ENCODE results near the gene RPL13. TPM values are rescaled to one million over a fixed set of nuclear protein-coding genes. Genes with fewer than 3 reads are reported as not detected.

RPL13 gene
- total RNA-seq, 1 donor from 2014 or later: 1,718 TPM

Other genes with a start within 250 kb of the RPL13 start
- 120 TPM for gene ANKRD11, start 70.1 kb upstream of the RPL13 start, total RNA-seq
- gene SPG7, start 52.3 kb upstream of the RPL13 start, total RNA-seq: 90.0 TPM
- gene CPNE7, start 15.1 kb downstream of the RPL13 start, total RNA-seq: 1.3 TPM
- gene DPEP1, start 53.0 kb downstream of the RPL13 start, total RNA-seq: 0.51 TPM
- 64.3 TPM for gene CHMP1A, start 97.0 kb downstream of the RPL13 start, total RNA-seq
- gene SPATA33, start 97.2 kb downstream of the RPL13 start, total RNA-seq: 4.6 TPM
- gene CDK10, start 126.0 kb downstream of the RPL13 start, total RNA-seq: 41.0 TPM
- 9.1 TPM for gene SPATA2L, start 141.0 kb downstream of the RPL13 start, total RNA-seq
- gene VPS9D1, start 160.2 kb downstream of the RPL13 start, total RNA-seq: 17.9 TPM
- gene ZNF276, start 160.9 kb downstream of the RPL13 start, total RNA-seq: 26.0 TPM

All from mesenteric fat pad (tissue), 1 donor.